SU-DHL-6 (cell line): Measurements from ENCODE around the gene CCDC77.

Experiments
- EZH2phosphoT487 ChIP-seq: fragments of 200-600 bp; sonication (generic), shearing (Covaris generic); conservative IDR thresholded peaks from 2 replicates; pipeline ENCODE4 v1.6.1; 2018; ENCODE audit warnings: mild to moderate bottlenecking, antibody characterized with exemption, low read length, moderate library complexity, mixed read lengths
- TF ChIP-seq, protein P1 (sequence below): fragments of 200-600 bp; sonication (generic); IDR thresholded peaks from one replicate; pipeline ENCODE4 v1.5.1; 2017; ENCODE audit warnings: antibody characterized with exemption, mild to moderate bottlenecking, low read length, moderate library complexity; ENCODE audit not compliant: insufficient read depth, poor library complexity, severe bottlenecking

GRCh38 chr12:422526-422925 lies 21.1 kb downstream of the CCDC77 start:
- TF ChIP-seq, protein P1, sequence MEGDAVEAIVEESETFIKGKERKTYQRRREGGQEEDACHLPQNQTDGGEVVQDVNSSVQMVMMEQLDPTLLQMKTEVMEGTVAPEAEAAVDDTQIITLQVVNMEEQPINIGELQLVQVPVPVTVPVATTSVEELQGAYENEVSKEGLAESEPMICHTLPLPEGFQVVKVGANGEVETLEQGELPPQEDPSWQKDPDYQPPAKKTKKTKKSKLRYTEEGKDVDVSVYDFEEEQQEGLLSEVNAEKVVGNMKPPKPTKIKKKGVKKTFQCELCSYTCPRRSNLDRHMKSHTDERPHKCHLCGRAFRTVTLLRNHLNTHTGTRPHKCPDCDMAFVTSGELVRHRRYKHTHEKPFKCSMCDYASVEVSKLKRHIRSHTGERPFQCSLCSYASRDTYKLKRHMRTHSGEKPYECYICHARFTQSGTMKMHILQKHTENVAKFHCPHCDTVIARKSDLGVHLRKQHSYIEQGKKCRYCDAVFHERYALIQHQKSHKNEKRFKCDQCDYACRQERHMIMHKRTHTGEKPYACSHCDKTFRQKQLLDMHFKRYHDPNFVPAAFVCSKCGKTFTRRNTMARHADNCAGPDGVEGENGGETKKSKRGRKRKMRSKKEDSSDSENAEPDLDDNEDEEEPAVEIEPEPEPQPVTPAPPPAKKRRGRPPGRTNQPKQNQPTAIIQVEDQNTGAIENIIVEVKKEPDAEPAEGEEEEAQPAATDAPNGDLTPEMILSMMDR = no peak
- TF ChIP-seq EZH2phosphoT487 = no peak
